Stimulated activated CD8-positive, alpha-beta memory T cell treated with anti-CD3 and anti-CD28 coated beads, Interleukin-15, amount 100 ng/mL, for 48 hours (primary cell): ENCODE results near the gene RAPGEF4.
A peak's percentile ranks its signal among the peaks of the same experiment; 100 is the strongest.

ENCODE experiments used
- DNase-seq, 2 donors: peaks; one replicate each; pipeline ENCODE4 v3.0.0-alpha.2; 2020; ENCODE audit warnings: low read depth in 2 of 2

The RAPGEF4 gene

DNA sequence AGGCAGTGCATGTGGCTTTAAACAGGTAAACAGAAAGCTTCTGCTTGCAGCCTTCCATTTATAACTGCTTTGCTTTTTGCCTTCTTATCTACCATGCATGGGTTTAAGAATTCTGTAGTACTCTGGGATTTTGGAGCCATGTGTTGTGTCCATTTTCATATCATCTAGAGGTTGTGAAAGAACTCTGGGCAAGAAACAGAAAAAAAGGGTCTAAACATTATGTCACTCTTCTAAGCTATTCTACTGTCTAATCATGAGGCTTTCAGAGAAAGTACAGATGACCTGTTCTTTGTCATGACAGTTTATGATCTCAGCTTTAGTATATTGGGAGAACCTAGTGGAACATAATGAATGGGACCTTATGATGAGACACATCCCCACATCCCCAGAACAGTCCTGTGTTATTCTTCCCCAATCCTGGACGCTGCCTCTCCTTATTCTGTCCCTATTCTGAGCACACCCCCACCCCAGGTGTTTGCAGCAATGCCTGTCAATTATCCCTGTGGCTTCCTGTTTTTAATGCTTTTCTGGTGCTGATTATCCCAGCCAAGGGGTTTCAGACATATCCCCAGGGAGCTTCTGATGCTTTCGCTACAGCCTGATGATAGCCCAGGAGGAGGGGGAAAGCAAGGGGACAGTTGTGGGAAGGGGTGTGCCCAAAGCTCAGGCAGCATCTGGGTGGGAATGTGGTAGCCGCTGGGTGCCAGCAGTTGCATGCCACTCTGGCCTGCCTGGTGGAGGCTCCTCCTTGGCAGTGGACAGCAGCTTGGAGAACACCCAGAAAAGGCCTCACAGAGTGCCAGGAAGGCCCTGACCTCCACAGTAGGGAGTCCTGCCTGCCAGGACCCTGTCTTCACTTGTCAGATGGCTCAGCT lies 170.5 kb downstream of the RAPGEF4 start:
- DNase-seq, result no peak

GRCh38 chr2:172908275-172908674 lies 172.6 kb downstream of the RAPGEF4 start:
- DNase-seq, result no peak

DNA sequence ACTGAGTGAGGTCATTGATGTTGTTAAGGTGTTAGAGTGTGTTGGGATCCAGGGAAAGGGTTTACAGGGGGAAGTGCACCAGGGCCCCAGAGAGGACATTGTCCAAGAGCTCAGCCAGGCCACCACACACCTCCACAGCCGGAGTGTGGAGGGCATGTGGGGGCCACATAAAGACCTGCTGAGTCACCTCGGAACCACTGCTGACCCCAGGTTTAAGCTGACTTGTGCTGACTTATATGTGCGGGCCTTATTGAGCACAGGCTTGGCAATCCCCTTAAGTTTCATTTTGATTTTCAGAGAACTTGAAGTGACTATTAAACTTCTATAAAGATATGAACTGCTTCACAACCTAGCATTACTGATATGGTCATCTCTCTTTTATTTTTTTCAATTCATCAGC lies 173.8 kb downstream of the RAPGEF4 start:
- no peak for DNase-seq

- DNase-seq, result no peak
Measured at GRCh38 chr2:172912266-172912665, 176.6 kb downstream of the RAPGEF4 start.

DNA sequence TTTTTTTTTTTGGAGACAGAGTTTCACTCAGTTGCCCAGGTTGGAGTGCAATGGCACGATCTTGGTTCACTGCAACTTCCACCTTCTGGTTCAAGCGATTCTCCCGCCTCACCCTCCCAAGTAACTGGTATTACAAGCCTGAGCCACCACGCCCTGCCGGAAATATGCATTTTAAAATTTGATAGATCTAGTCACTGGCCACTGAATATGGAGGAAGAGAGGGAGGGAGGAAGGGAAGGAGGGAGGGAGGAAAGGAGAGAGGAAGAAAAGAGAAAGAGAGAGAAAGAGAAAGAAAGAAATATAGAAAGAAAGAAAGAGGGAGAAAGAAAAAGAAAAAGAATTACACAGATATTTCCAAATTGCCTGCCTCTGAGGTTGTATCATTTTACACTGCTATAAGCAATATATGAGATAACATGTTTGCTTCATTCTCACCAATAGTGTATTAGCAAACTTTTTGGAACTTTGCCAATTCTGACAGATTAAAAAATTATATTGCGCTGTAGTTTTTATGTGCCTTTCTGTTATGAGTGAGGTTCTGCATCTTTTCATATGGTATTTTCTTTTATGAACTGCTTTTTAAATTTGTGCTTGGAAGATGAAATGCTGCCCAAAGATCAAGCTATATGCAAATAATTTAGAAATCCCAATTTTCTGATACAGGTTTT lies 178.8 kb downstream of the RAPGEF4 start:
- DNase-seq, result no peak

- no peak for DNase-seq
Measured at GRCh38 chr2:172917716-172918115, 182.1 kb downstream of the RAPGEF4 start.

DNA sequence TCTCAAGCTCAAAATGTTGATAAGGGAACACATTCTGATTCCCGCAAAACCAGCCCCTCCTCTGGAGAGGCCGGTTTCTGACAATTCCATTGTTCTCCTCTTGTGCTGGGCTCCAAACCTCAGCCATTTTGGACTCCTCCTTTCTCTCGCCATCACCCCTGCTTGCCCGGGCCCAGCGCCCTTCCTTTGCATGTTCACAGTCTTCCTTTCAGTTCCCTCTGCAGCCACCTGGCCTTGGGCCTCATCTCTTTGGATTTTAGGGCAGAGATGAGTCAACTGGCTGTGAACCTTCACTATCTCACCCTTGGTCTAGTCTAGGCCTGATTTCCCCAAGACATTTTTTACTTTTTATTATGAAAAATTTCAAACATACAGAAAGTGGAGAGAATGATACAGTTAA lies 184.1 kb downstream of the RAPGEF4 start:
- no peak for DNase-seq

- DNase-seq, result no peak
Measured at GRCh38 chr2:172921532-172922236, 186.0 kb downstream of the RAPGEF4 start.

- DNase-seq, result no peak
Measured at GRCh38 chr2:172922306-172922705, 186.7 kb downstream of the RAPGEF4 start.

- DNase-seq, result no peak
Measured at GRCh38 chr2:172922815-172923214, 187.2 kb downstream of the RAPGEF4 start.

- no peak for DNase-seq
Measured at GRCh38 chr2:172924097-172924660, 188.5 kb downstream of the RAPGEF4 start.

DNA sequence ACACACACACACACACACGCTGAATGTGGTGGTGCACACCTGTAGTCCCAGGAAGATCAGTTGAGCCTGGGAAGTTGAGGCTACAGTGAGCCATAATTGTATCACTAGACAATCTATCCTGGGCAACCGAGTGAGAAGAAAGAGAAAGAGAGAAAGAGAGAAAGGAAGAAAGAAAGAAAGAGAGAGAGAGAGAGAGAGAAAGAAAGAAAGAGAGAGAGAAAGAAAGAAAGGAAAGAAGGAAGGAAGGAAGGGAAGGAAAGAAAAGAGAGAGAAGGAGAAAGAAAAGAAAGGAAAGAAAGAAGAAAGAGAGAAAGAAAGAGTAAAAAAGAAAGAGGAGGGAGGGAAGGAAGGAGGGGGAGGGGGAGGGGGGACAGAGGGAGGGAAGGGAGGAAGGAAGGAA lies 190.0 kb downstream of the RAPGEF4 start:
- no peak for DNase-seq

GRCh38 chr2:172926785-172927640 lies 191.4 kb downstream of the RAPGEF4 start:
- no peak for DNase-seq

DNA sequence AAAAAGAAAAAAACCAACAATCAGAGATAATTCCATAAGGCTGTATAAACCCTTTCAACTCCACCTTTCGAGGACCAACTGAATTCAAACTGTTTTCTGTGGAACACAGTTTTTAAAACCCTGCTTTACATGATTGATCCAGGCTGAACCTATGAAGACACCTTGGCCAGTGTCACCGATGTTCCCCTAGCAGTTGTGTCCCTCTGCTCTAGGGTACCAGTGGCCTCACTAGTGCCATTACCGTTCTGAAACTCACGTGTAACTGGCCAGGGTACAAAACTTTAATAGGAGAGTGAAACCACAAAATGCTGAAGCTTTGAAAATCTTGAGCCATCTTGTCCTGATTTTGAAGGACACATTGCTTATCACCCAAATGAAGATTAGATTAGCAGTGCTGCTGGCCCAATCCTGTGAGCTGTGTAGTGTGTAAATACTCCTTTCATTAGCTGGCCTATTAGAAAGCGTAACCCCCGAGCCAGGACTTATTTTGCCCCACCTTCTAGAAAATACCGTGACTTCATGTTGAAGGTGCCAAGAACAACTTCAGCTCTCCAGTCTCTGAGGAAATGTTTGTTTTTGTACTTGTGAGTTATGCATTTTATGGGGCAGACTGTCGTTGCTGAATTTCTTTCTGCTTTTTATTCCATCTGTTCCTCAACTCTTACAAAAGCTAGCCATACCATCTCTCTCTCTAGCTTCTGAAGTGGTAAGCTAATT lies 192.2 kb downstream of the RAPGEF4 start:
- no peak for DNase-seq

DNA sequence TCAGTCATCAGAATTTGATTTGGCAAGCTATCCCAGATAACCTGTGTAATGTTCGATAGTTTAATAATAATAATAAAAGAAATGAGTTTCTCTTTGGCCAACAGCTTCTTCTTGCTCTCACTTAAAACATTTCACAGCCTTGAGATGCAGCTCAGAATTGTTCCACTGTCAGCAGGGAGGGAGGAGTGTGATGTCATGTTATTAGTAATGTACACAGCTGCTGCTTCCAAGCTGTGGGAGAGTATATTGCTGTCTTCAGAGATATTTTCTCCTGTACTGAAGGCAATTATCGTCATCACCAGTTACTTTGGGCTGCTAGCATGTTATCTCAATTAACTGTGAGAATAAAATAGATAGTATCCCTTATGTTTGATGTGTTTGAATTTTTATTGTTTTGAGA lies 193.1 kb downstream of the RAPGEF4 start:
- no peak for DNase-seq

GRCh38 chr2:172929644-172930043 lies 194.0 kb downstream of the RAPGEF4 start:
- DNase-seq, result no peak

DNA sequence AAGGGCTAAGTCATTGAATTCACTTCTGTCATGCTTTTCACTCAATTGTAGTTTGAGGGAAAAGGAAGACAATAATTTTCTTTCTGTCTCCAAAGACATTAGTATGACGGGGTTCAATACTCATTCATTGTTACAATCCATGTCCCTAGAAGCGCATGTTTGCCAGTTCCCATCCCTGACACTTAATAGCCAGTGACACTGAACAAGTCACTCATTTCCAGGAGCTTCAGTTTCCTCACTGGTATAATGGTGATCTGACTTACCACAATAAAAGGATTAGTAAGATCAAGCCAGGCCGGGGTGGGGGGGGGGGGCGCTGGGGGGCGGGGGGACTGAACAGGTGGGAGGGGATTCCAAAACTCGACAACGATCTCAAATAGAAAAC lies 195.2 kb downstream of the RAPGEF4 start:
- DNase-seq, result no peak

- no peak for DNase-seq
Measured at GRCh38 chr2:172931256-172931894, 195.7 kb downstream of the RAPGEF4 start.

- peak; percentile 23 to 30 for DNase-seq
Measured at GRCh38 chr2:172931918-172932520, 196.4 kb downstream of the RAPGEF4 start.
